ENCODE results near the gene CCDC90B. TPM values are rescaled to one million over a fixed set of nuclear protein-coding genes. Genes with fewer than 3 reads are reported as not detected.

The CCDC90B gene, protein sequence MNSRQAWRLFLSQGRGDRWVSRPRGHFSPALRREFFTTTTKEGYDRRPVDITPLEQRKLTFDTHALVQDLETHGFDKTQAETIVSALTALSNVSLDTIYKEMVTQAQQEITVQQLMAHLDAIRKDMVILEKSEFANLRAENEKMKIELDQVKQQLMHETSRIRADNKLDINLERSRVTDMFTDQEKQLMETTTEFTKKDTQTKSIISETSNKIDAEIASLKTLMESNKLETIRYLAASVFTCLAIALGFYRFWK
- 65.1 and 78.4 TPM in 2 replicates for total RNA-seq

DNA sequence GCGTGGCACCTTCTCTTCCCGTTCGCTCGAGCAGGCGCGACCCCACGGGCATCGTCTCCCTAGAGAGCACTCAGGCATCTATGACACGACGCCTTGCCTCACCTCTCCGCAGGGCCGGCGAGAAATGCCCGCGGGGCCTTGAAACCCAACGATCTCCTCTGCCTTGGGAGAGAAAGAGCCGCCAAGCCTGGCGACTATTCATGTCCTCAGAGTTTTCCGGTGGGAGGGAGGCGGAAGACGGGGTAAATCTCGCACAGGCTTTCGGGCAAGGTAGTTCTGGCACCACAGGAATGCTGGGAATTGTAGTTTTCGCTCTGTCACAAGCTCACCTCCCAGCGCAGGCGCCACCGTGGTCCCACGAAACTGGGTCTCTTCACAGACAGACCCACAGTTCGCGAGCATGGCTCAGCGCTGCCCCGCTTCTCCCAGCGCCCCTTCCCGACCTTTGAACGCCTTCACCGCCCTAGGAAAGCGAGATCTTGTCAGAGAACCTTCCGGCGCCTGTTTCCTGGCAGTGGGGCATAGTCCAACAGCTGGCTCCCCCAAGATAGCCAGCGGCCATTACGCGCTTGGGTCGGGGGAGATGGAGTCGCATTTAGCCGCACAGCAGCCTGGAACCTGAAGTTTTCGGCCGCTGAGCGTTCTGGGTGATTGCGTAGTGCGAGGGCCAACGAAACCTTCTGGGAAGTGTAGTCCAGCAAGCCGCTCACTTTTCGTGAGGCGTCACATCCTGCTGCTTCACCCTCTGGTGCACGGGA is at the start of gene CCDC90B:
CCDC90B (minus strand) TSS at position 597 of the 758 bp plus-strand sequence; CDS start at position 202, 395 bp downstream.

Other genes with a start within 250 kb of the CCDC90B start
- gene RAB30, start 214.5 kb downstream of the CCDC90B start, total RNA-seq, result 10.5 and 17.5 TPM in 2 replicates
- 31.4 and 38.6 TPM in 2 replicates for gene PCF11, start 129.2 kb downstream of the CCDC90B start, total RNA-seq
- gene ANKRD42, start 92.7 kb downstream of the CCDC90B start, total RNA-seq, result 13.0 and 15.5 TPM in 2 replicates